ENCODE measurements around the gene LNPEP.

Gene LNPEP

DNA sequence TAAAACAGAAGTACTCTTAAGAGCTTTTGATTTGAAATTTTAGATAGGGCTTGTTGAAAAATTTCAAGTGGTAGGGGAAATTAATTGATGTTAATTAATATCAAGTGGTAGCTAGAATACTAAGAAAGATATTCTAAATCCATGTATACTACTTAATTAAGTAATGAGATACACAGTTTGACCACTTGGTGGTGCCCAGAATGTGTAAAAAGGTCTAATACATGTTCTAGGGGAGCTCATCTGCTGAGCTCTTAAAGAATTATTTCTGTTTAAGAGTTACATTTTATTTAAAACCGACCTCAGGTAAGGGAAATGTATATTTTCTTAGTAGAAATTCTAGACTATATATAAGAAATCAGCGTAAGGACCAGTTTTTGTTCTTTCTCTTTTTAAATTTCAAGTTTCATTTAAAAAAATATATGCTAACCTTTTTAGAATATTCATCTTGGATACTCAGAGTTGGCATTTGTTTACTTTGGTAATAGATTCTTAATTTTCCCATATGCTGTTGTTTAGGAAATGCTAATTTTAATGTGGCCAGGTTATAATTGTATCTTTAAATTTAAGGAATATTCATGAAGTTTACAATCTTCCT, 61.5 kb downstream of the LNPEP start:
- no peak for TF ChIP-seq ARNTL (CRISPR knock-in tag; IDR thresholded peaks at IDR 0.05; ENCODE audit: borderline replicate concordance, low read depth)
- TF ChIP-seq GLIS3 (CRISPR knock-in tag; IDR thresholded peaks at IDR 0.05): no peak
- TF ChIP-seq, protein P1, sequence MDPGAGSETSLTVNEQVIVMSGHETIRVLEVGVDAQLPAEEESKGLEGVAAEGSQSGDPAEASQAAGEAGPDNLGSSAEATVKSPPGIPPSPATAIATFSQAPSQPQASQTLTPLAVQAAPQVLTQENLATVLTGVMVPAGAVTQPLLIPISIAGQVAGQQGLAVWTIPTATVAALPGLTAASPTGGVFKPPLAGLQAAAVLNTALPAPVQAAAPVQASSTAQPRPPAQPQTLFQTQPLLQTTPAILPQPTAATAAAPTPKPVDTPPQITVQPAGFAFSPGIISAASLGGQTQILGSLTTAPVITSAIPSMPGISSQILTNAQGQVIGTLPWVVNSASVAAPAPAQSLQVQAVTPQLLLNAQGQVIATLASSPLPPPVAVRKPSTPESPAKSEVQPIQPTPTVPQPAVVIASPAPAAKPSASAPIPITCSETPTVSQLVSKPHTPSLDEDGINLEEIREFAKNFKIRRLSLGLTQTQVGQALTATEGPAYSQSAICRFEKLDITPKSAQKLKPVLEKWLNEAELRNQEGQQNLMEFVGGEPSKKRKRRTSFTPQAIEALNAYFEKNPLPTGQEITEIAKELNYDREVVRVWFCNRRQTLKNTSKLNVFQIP (CRISPR knock-in tag; IDR thresholded peaks at IDR 0.05; ENCODE audit: borderline replicate concordance, low read depth): no peak
- TF ChIP-seq CSDC2 (CRISPR knock-in tag; IDR thresholded peaks at IDR 0.05): no peak
- TF ChIP-seq, protein P2, sequence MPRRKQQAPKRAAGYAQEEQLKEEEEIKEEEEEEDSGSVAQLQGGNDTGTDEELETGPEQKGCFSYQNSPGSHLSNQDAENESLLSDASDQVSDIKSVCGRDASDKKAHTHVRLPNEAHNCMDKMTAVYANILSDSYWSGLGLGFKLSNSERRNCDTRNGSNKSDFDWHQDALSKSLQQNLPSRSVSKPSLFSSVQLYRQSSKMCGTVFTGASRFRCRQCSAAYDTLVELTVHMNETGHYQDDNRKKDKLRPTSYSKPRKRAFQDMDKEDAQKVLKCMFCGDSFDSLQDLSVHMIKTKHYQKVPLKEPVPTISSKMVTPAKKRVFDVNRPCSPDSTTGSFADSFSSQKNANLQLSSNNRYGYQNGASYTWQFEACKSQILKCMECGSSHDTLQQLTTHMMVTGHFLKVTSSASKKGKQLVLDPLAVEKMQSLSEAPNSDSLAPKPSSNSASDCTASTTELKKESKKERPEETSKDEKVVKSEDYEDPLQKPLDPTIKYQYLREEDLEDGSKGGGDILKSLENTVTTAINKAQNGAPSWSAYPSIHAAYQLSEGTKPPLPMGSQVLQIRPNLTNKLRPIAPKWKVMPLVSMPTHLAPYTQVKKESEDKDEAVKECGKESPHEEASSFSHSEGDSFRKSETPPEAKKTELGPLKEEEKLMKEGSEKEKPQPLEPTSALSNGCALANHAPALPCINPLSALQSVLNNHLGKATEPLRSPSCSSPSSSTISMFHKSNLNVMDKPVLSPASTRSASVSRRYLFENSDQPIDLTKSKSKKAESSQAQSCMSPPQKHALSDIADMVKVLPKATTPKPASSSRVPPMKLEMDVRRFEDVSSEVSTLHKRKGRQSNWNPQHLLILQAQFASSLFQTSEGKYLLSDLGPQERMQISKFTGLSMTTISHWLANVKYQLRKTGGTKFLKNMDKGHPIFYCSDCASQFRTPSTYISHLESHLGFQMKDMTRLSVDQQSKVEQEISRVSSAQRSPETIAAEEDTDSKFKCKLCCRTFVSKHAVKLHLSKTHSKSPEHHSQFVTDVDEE (CRISPR knock-in tag; IDR thresholded peaks at IDR 0.05): no peak
- no peak for TF ChIP-seq SNAI2 (CRISPR knock-in tag; IDR thresholded peaks at IDR 0.05)
- TF ChIP-seq ISL1 (CRISPR knock-in tag; IDR thresholded peaks at IDR 0.05): no peak
- no peak for TF ChIP-seq ZC3H10 (CRISPR knock-in tag; IDR thresholded peaks at IDR 0.05)
- no peak for TF ChIP-seq TCF4 (CRISPR knock-in tag; IDR thresholded peaks at IDR 0.05; ENCODE audit: borderline replicate concordance)
- TF ChIP-seq OSR1 (CRISPR knock-in tag; IDR thresholded peaks at IDR 0.05): no peak
- ATAC-seq: peak; percentile 84

DNA sequence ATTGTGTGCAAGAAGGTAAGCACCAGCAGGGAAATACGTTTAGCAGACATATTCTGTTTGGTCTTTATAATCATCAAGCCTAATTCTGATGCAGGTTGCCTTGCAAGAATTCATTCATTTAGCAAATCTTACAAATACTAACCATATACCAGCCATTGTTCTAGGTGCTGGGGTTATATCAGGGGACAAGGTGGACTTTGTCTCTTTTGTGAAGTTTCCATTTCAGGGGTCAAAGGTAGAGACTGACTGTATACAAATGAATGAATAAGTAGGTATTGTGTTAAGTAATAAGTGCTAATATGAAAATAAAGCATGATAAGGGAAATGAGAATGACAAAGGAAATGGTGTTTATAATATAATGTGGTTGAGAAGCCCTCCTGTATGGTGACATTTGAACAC, 64.0 kb downstream of the LNPEP start:
- ATAC-seq: no peak
- TF ChIP-seq CSDC2 (CRISPR knock-in tag; IDR thresholded peaks at IDR 0.05): no peak
- TF ChIP-seq, protein P2 (CRISPR knock-in tag; IDR thresholded peaks at IDR 0.05): no peak
- TF ChIP-seq GLIS3 (CRISPR knock-in tag; IDR thresholded peaks at IDR 0.05): no peak
- no peak for TF ChIP-seq ISL1 (CRISPR knock-in tag; IDR thresholded peaks at IDR 0.05)
- no peak for TF ChIP-seq OSR1 (CRISPR knock-in tag; IDR thresholded peaks at IDR 0.05)
- TF ChIP-seq TCF4 (CRISPR knock-in tag; IDR thresholded peaks at IDR 0.05; ENCODE audit: borderline replicate concordance): no peak
- TF ChIP-seq SNAI2 (CRISPR knock-in tag; IDR thresholded peaks at IDR 0.05): no peak
- no peak for TF ChIP-seq ZNF565 (CRISPR knock-in tag; conservative IDR thresholded peaks at IDR 0.05; ENCODE audit: low read depth)
- TF ChIP-seq ESRRG (CRISPR knock-in tag; IDR thresholded peaks at IDR 0.05): no peak
- no peak for TF ChIP-seq BACH2 (CRISPR knock-in tag; IDR thresholded peaks at IDR 0.05; ENCODE audit: borderline replicate concordance)
- no peak for TF ChIP-seq ZNF8 (CRISPR knock-in tag; IDR thresholded peaks at IDR 0.05)
- TF ChIP-seq, protein P3, sequence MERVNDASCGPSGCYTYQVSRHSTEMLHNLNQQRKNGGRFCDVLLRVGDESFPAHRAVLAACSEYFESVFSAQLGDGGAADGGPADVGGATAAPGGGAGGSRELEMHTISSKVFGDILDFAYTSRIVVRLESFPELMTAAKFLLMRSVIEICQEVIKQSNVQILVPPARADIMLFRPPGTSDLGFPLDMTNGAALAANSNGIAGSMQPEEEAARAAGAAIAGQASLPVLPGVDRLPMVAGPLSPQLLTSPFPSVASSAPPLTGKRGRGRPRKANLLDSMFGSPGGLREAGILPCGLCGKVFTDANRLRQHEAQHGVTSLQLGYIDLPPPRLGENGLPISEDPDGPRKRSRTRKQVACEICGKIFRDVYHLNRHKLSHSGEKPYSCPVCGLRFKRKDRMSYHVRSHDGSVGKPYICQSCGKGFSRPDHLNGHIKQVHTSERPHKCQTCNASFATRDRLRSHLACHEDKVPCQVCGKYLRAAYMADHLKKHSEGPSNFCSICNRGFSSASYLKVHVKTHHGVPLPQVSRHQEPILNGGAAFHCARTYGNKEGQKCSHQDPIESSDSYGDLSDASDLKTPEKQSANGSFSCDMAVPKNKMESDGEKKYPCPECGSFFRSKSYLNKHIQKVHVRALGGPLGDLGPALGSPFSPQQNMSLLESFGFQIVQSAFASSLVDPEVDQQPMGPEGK (CRISPR knock-in tag; IDR thresholded peaks at IDR 0.05; ENCODE audit: borderline replicate concordance): no peak
- no peak for TF ChIP-seq ZC3H10 (CRISPR knock-in tag; IDR thresholded peaks at IDR 0.05)
- no peak for TF ChIP-seq ARNTL (CRISPR knock-in tag; IDR thresholded peaks at IDR 0.05; ENCODE audit: borderline replicate concordance, low read depth)
- no peak for TF ChIP-seq PPARA (CRISPR knock-in tag; IDR thresholded peaks at IDR 0.05; ENCODE audit: borderline replicate concordance)

DNA sequence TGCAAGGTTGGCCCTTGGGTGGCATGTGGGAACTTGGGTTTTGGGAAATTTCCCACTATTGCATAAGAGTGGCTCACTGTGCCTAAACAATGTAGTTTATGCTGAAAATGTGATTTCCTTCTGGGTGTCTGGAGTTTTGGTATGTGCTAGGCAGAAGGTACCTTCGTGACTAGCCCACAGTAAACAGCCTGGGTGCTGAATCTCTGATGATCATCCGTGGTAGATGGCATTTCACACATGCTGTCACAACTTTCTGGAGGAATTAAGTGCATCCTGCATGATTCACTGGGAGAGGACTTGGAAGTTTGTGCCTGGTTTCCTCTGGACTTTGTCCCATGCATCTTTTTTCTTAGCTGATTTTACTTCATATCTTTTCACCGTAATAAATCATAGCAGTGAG, 64.5 kb downstream of the LNPEP start:
- no peak for ATAC-seq
- TF ChIP-seq ZNF70 (CRISPR knock-in tag; IDR thresholded peaks at IDR 0.05) (no peak), OSR1 (CRISPR knock-in tag; IDR thresholded peaks at IDR 0.05) (no peak), ISL1 (CRISPR knock-in tag; IDR thresholded peaks at IDR 0.05) (no peak), SNAI2 (CRISPR knock-in tag; IDR thresholded peaks at IDR 0.05) (no peak), BACH2 (CRISPR knock-in tag; IDR thresholded peaks at IDR 0.05; ENCODE audit: borderline replicate concordance) (no peak), TOX (CRISPR knock-in tag; IDR thresholded peaks at IDR 0.05; ENCODE audit: borderline replicate concordance) (no peak), PPARA (CRISPR knock-in tag; IDR thresholded peaks at IDR 0.05; ENCODE audit: borderline replicate concordance) (no peak), ARNTL (CRISPR knock-in tag; IDR thresholded peaks at IDR 0.05; ENCODE audit: borderline replicate concordance, low read depth) (no peak), ZFP3 (CRISPR knock-in tag; IDR thresholded peaks at IDR 0.05) (no peak), ZC3H10 (CRISPR knock-in tag; IDR thresholded peaks at IDR 0.05) (no peak), ZNF8 (CRISPR knock-in tag; IDR thresholded peaks at IDR 0.05) (no peak), ZFP30 (CRISPR knock-in tag; IDR thresholded peaks at IDR 0.05) (no peak)
- TF ChIP-seq, protein P1 (CRISPR knock-in tag; IDR thresholded peaks at IDR 0.05; ENCODE audit: borderline replicate concordance, low read depth): no peak
- TF ChIP-seq, protein P4, sequence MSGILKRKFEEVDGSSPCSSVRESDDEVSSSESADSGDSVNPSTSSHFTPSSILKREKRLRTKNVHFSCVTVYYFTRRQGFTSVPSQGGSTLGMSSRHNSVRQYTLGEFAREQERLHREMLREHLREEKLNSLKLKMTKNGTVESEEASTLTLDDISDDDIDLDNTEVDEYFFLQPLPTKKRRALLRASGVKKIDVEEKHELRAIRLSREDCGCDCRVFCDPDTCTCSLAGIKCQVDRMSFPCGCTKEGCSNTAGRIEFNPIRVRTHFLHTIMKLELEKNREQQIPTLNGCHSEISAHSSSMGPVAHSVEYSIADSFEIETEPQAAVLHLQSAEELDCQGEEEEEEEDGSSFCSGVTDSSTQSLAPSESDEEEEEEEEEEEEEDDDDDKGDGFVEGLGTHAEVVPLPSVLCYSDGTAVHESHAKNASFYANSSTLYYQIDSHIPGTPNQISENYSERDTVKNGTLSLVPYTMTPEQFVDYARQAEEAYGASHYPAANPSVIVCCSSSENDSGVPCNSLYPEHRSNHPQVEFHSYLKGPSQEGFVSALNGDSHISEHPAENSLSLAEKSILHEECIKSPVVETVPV (CRISPR knock-in tag; IDR thresholded peaks at IDR 0.05): no peak
